ENCODE measurements around the gene SIAE. TPM values are rescaled to one million over a fixed set of nuclear protein-coding genes. Genes with fewer than 3 reads are reported as not detected.

Gene SIAE
- total and polyA plus RNA-seq, 10 donors: 4.7 to 15.3 (median 10.7) TPM

DNA sequence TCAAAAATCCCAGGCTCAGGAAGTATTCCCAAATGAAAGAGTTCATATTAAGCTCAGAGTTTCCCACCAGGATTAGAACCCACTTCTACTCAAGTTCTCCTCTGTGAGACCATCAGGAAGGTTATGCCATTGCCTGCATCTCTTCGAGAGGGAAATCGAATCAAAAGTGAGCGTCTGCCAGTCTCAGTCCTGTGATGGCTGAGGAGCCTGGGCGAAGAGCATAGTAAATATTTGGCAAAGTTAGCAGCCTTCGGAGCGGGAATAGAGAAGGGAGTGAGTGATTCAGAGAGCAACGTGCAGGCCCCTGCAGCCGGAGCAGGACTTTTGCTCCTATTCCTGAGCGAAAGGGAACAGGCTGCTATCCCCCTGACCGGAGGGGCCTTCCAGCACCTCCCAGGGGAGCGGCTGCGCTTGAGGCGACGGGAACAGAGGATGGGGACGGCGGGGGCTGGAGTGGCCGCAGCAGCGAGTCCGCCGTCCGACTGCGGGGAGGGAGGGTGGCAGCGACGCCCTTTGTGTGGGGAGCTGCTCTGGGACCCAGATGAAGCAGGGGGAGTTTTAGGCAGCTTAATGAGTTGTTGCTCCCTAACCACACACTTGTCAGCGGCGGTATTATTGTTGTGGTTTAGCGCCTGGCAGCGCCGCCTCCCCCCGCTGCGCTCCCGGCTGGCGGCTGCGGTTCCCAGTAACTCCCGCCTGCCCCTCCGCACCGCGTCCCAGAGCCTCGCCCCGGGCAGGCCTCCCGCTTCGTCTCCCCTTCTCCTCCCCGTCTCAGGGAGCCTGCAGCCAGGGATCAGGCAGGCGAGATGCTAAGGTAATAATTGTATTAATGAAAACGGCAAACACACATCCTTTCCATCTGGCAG lies 44.5 kb upstream of the SIAE start:
- Histone ChIP-seq H3K36me3 (no peaks in the 10 kb centered on the region), H3K4me3 (peak overlapping the region; percentile 1 to 61 (median 28)), H3K27me3 (replicated peaks in 1 of 7) (peaks cover 0 to 51% (median 15%) of the 10 kb centered on the region in 7 donors), H3K4me1 (peaks cover 0 to 21% (median 15%) of the 10 kb centered on the region in 6 donors), H3K27ac (peak overlapping the region in 3 of 8 donors; percentile 11 to 36 (median 11)), H3K9me3 (no peaks in the 10 kb centered on the region)
- DNase-seq: peak; percentile 74
- TF ChIP-seq CTCF (IDR thresholded peaks at IDR 0.05 in 8 of 11, conservative IDR thresholded peaks at IDR 0.05 in 3 of 11) (no peak), POLR2A (IDR thresholded peaks at IDR 0.05) (no peak), POLR2AphosphoS5 (IDR thresholded peaks at IDR 0.05) (peak in 1 of 3 donors; percentile 9)
- intact Hi-C loops (cut with DNase I; ENCODE audit: low total_unique reads): no loop called here
- 1 to 2% (median 1%) methylated on average over 29 to 45 of the region's 45 CpGs for WGBS, 5 donors

DNA sequence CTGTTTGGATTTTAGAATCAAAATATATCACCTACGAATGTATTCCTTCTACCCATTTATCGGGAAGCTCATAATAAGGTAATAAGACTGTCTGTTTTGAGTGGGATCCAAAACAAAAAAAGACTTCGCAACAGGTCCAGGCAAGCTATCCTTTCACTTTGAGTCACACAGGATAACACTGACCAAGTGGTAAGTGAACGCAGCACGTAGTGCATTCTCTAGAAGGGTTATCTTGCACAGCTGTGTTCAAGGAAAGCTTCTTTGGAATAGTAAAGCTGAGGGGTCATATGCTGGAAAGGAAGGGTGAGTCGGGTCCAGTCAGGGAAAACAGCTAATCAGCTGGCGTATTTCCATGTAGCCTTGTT lies 43.9 kb upstream of the SIAE start:
- H3K27me3 ChIP-seq (replicated peaks in 1 of 7): peaks cover 0 to 50% (median 15%) of the 10 kb centered on the region in 7 donors
- DNase-seq: no peak
- no peaks in the 10 kb centered on the region for H3K9me3 ChIP-seq
- H3K27ac ChIP-seq: peak overlapping the region in 3 of 8 donors; percentile 11 to 36 (median 11)
- intact Hi-C loops (cut with DNase I; ENCODE audit: low total_unique reads): no loop called here
- WGBS, 5 donors: 35 to 61% (median 53%) methylated on average over 7 of the region's 7 CpGs
- peak overlapping the region in 5 of 8 donors; percentile 24 to 61 (median 36) for H3K4me3 ChIP-seq
- no peaks in the 10 kb centered on the region for H3K36me3 ChIP-seq
- H3K4me1 ChIP-seq: peaks cover 0 to 21% (median 15%) of the 10 kb centered on the region in 6 donors
- TF ChIP-seq POLR2A (IDR thresholded peaks at IDR 0.05): no peak
- TF ChIP-seq POLR2AphosphoS5 (IDR thresholded peaks at IDR 0.05): no peak
- TF ChIP-seq CTCF (IDR thresholded peaks at IDR 0.05 in 8 of 11, conservative IDR thresholded peaks at IDR 0.05 in 3 of 11): no peak

DNA sequence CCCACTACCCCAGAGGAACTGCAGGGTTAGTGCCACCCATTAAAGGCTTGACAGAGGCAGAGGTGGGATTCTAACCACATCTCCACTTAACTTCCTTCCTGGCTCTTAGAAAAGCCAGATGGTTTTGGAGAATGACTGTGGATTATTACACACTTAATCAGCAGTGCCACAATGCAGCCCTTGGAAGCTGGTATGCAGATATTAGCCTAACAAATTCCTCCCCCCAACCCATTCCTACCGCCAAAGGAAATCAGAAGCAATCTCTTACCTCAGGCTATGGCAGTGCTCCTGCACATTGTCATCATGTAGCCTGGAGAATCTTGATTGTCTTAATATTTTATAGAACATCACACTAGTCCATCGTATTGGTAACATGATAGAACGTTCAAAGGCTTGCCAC lies 43.1 kb upstream of the SIAE start:
- H3K9me3 ChIP-seq: no peaks in the 10 kb centered on the region
- TF ChIP-seq CTCF (IDR thresholded peaks at IDR 0.05 in 8 of 11, conservative IDR thresholded peaks at IDR 0.05 in 3 of 11) (no peak), POLR2A (IDR thresholded peaks at IDR 0.05) (no peak), POLR2AphosphoS5 (IDR thresholded peaks at IDR 0.05) (no peak)
- H3K27ac ChIP-seq: no peak overlapping the region
- peaks cover 0 to 21% (median 15%) of the 10 kb centered on the region in 6 donors for H3K4me1 ChIP-seq
- no peak overlapping the region for H3K4me3 ChIP-seq
- no peaks in the 10 kb centered on the region for H3K36me3 ChIP-seq
- 27 to 50% (median 38%) methylated on average over 3 of the region's 3 CpGs for WGBS, 5 donors
- intact Hi-C loops (cut with DNase I; ENCODE audit: low total_unique reads): no loop called here
- H3K27me3 ChIP-seq (replicated peaks in 1 of 7): peaks cover 0 to 44% (median 15%) of the 10 kb centered on the region in 7 donors
- DNase-seq: no peak

- Histone ChIP-seq H3K27ac (no peak overlapping the region), H3K4me1 (peaks cover 0 to 7% (median 2%) of the 10 kb centered on the region in 6 donors), H3K36me3 (no peaks in the 10 kb centered on the region), H3K9me3 (peaks cover 0 to 17% (median 13%) of the 10 kb centered on the region in 8 donors), H3K4me3 (no peak overlapping the region), H3K27me3 (replicated peaks in 1 of 7) (peaks cover 0 to 22% (median under 1%) of the 10 kb centered on the region in 7 donors)
- intact Hi-C loops (cut with DNase I; ENCODE audit: low total_unique reads): no loop called here
- WGBS, 5 donors: 84 to 91% (median 88%) methylated on average over 3 of the region's 3 CpGs
- no peak for DNase-seq
- TF ChIP-seq CTCF (IDR thresholded peaks at IDR 0.05 in 8 of 11, conservative IDR thresholded peaks at IDR 0.05 in 3 of 11) (no peak), POLR2A (IDR thresholded peaks at IDR 0.05) (no peak), POLR2AphosphoS5 (IDR thresholded peaks at IDR 0.05) (no peak)
Measured at GRCh38 chr11:124712392-124712791, 38.9 kb upstream of the SIAE start.

Measured in spleen (tissue), 11 donors.